Neural progenitor cell (in vitro differentiated cells): Measurements from ENCODE around the gene SEMA6A.

Experiments
- EZH2 ChIP-seq: fragments of 200-600 bp; sonication (generic); IDR thresholded peaks from 2 replicates; pipeline ENCODE4 v1.6.1; 2017; ENCODE audit warnings: antibody characterized with exemption, mild to moderate bottlenecking, moderate library complexity
- TF ChIP-seq, protein P1 (sequence below): fragments of 200-600 bp; sonication (generic); IDR thresholded peaks from 2 replicates; pipeline ENCODE4 v1.5.1; 2017; ENCODE audit warnings: antibody characterized with exemption, mild to moderate bottlenecking

GRCh38 chr5:116553366-116553765 is 21.3 kb downstream of the SEMA6A start:
- TF ChIP-seq, protein P1, sequence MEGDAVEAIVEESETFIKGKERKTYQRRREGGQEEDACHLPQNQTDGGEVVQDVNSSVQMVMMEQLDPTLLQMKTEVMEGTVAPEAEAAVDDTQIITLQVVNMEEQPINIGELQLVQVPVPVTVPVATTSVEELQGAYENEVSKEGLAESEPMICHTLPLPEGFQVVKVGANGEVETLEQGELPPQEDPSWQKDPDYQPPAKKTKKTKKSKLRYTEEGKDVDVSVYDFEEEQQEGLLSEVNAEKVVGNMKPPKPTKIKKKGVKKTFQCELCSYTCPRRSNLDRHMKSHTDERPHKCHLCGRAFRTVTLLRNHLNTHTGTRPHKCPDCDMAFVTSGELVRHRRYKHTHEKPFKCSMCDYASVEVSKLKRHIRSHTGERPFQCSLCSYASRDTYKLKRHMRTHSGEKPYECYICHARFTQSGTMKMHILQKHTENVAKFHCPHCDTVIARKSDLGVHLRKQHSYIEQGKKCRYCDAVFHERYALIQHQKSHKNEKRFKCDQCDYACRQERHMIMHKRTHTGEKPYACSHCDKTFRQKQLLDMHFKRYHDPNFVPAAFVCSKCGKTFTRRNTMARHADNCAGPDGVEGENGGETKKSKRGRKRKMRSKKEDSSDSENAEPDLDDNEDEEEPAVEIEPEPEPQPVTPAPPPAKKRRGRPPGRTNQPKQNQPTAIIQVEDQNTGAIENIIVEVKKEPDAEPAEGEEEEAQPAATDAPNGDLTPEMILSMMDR = no peak
- TF ChIP-seq EZH2 = no peak
